Epithelial cell of esophagus (primary cell): ENCODE results near the gene SENP3.
A peak's percentile ranks its signal among the peaks of the same experiment; 100 is the strongest.
"Not testable (repeated sequence)": the region's sequence is repeated elsewhere in the genome, so short reads cannot be mapped to it uniquely, and the experiment has no call there.

Experiments used
- DNase-seq: peaks from one replicate; pipeline ENCODE4 v3.0.0; 2010; ENCODE audit warnings: low read depth
- H3K4me3 ChIP-seq: 2 replicates; pipeline ENCODE4 v1.5.1; 2011; ENCODE audit warnings: mild to moderate bottlenecking, low read length, control low read depth
- CTCF ChIP-seq: IDR thresholded peaks from 2 replicates; pipeline ENCODE4 v1.5.1; 2011; ENCODE audit warnings: low read depth, mild to moderate bottlenecking, low read length, control low read depth, inconsistent platforms; ENCODE audit not compliant: insufficient read depth; ENCODE audit errors: missing control alignments

The SENP3 gene

GRCh38 chr17:7589204-7589868 is 27.6 kb downstream of the SENP3 start:
- peak overlapping the region; percentile 94 for H3K4me3 ChIP-seq
- TF ChIP-seq CTCF, result peak; percentile 83
- peak; percentile 93 for DNase-seq

GRCh38 chr17:7589891-7590691 is 28.4 kb downstream of the SENP3 start, which contains the start of gene SOX15:
Gene SOX15, minus strand, starts transcription at chr17:7590094. Its CDS starts 418 bp downstream, at chr17:7589676.
- peak; percentile 90 for DNase-seq
- peak within 1 kb of the TSS; percentile 94 for H3K4me3 ChIP-seq
- TF ChIP-seq CTCF, result no peak

- DNase-seq, result peak; percentile 86
- peak overlapping the region; percentile 28 for H3K4me3 ChIP-seq
- TF ChIP-seq CTCF, result no peak
Observed at GRCh38 chr17:7590743-7591142, 29.0 kb downstream of the SENP3 start.

- DNase-seq, result no peak
- no peak for TF ChIP-seq CTCF
- no peak overlapping the region for H3K4me3 ChIP-seq
Observed at GRCh38 chr17:7591596-7591995, 29.9 kb downstream of the SENP3 start.

- no peak overlapping the region for H3K4me3 ChIP-seq
- no peak for TF ChIP-seq CTCF
- DNase-seq, result no peak
Observed at GRCh38 chr17:7592422-7593021, 30.8 kb downstream of the SENP3 start.

GRCh38 chr17:7593296-7593695 is 31.6 kb downstream of the SENP3 start:
- DNase-seq, result no peak
- no peak overlapping the region for H3K4me3 ChIP-seq
- TF ChIP-seq CTCF, result no peak

- not testable (repeated sequence) for DNase-seq
Observed at GRCh38 chr17:7597561-7597960, 35.8 kb downstream of the SENP3 start.

More at GRCh38 chr17:7597561-7597960, 35.8 kb downstream of the SENP3 start:
- H3K4me3 ChIP-seq, result not testable (repeated sequence)
